Endothelial cell (in vitro differentiated cells): ENCODE results near the gene CMIP. TPM values are rescaled to one million over a fixed set of nuclear protein-coding genes. Genes with fewer than 3 reads are reported as not detected.
"Not testable (repeated sequence)": the region's sequence is repeated elsewhere in the genome, so short reads cannot be mapped to it uniquely, and the experiment has no call there.

Experiments used
- DNase-seq: peaks from one replicate; pipeline ENCODE4 v3.0.0; 2021; ENCODE audit warnings: low spot score
- H3K27ac Mint-ChIP-seq: one replicate; pipeline ENCODE4 v1.8.0; 2021; ENCODE audit warnings: mixed read lengths, inconsistent platforms; ENCODE audit not compliant: unreplicated experiment
- H3K27me3 Mint-ChIP-seq: one replicate; pipeline ENCODE4 v1.8.0; 2021; ENCODE audit warnings: mild to moderate bottlenecking, moderate library complexity, mixed read lengths, inconsistent platforms; ENCODE audit not compliant: unreplicated experiment
- H3K36me3 Mint-ChIP-seq: one replicate; pipeline ENCODE4 v1.8.0; 2021; ENCODE audit warnings: mild to moderate bottlenecking, low read depth, mixed read lengths, inconsistent platforms; ENCODE audit not compliant: unreplicated experiment
- H3K4me1 Mint-ChIP-seq: one replicate; pipeline ENCODE4 v1.8.0; 2021; ENCODE audit warnings: mild to moderate bottlenecking, mixed read lengths, inconsistent platforms; ENCODE audit not compliant: unreplicated experiment
- H3K4me3 Mint-ChIP-seq: one replicate; pipeline ENCODE4 v1.8.0; 2021; ENCODE audit warnings: mild to moderate bottlenecking, mixed read lengths, inconsistent platforms; ENCODE audit not compliant: unreplicated experiment
- H3K9me3 Mint-ChIP-seq: one replicate; pipeline ENCODE4 v1.8.0; 2021; ENCODE audit warnings: mixed read lengths, inconsistent platforms; ENCODE audit not compliant: unreplicated experiment
- CTCF ChIP-seq: fragments of 200-600 bp; sonication (generic); IDR thresholded peaks from one replicate; pipeline ENCODE4 v1.5.0; 2021; ENCODE audit warnings: antibody characterized with exemption; ENCODE audit not compliant: unreplicated experiment
- total RNA-seq: library from RNA; stranded (reverse); fragmentation: NEBNext Ultra II Directional; extraction: Animal tissue kit (Norgen Biotek cat#: 25700); gene quantifications from one replicate; pipeline ENCODE4 v1.2.1, GENCODE V29; 2021; ENCODE audit not compliant: unreplicated experiment

Gene CMIP
- total RNA-seq, 1 donor from 2014 or later: 98.9 TPM

DNA sequence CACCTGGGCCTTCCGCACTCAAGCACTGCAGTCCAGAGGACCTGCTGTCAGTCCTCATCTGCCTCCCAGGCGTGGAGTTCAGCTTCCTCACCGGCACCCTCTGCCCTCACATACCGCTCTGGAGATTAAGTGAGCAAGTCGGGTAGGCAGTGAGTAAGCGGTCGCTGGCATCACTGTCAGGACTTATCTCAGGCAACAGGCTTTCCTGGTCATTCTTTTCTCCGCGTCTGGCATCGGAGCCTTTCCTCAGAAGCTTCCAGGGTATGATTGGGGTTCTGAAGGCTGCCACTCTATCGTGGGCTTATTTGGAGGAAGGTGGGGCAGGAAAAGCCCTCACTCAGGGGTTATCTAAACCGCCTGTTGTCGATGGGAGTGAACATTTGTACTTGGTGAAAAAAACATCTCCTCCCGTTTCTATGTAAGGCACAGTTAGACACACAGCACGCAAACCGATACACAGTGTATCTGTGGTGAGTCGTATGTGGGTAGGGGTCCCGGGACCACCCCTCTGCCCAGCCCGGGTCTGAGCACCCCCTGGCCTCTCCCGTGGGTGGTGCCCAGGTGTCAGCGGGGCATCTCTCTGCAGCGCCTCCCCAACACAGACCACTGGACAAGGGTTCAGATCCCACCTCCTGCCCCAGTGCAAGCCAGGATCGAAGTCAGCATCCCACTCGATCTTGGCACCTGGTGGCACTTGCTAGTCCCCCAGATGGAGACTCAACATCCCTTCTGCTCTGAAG lies 242.0 kb downstream of the CMIP start:
- peak; percentile 34 for DNase-seq
- no peak for TF ChIP-seq CTCF
- Mint-ChIP-seq H3K4me3 (peak overlapping the region; percentile 83), H3K27ac (peak overlapping the region; percentile 30), H3K36me3 (peaks cover 9% of the 10 kb centered on the region), H3K27me3 (peaks cover 7% of the 10 kb centered on the region), H3K4me1 (peaks cover 10% of the 10 kb centered on the region), H3K9me3 (no peaks in the 10 kb centered on the region)

DNA sequence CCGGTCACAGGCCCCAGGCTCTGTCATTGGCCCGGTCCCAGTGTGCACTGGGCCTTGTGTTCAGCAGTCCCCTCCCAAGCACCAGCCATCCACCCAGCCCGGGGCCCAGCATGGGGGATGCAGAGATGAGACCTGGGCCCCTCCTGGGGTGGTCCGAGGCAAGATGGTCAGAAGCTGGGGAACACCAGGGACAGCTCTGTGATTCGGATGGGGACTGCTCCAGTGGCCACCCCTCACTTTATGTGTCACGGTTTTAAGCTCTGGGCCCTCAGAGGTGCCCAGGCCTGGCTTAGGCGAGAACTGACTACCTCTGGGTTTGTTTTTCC lies 242.5 kb downstream of the CMIP start:
- Mint-ChIP-seq H3K4me3 (no peak overlapping the region), H3K4me1 (peaks cover 10% of the 10 kb centered on the region), H3K27me3 (peaks cover 9% of the 10 kb centered on the region), H3K36me3 (peaks cover 14% of the 10 kb centered on the region), H3K27ac (peak overlapping the region; percentile 30), H3K9me3 (no peaks in the 10 kb centered on the region)
- DNase-seq: no peak
- no peak for TF ChIP-seq CTCF

DNA sequence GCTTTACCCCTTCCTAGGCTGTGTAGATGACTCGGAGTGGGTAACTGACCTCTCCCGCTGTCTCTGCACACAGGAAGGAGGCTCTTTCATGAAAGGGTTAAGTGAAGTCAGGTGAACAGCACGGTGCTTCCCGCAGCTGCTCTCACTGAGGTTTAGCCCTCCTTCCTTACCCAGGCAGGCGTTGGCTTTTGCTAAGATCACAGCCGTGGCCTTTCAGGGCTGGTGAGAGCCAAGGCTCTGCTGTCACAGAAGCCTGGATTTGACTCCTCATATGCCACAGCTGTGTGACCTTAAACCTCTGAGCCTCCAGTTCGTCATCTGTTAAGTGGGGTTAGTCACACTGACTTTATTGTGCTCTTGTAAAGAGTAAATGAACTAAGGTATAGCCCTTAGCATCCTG lies 243.6 kb downstream of the CMIP start:
- no peak overlapping the region for H3K4me3 Mint-ChIP-seq
- no peak for DNase-seq
- peaks cover 10% of the 10 kb centered on the region for H3K4me1 Mint-ChIP-seq
- peaks cover 8% of the 10 kb centered on the region for H3K27me3 Mint-ChIP-seq
- no peak for TF ChIP-seq CTCF
- H3K9me3 Mint-ChIP-seq: no peaks in the 10 kb centered on the region
- no peak overlapping the region for H3K27ac Mint-ChIP-seq
- peaks cover 19% of the 10 kb centered on the region for H3K36me3 Mint-ChIP-seq

DNA sequence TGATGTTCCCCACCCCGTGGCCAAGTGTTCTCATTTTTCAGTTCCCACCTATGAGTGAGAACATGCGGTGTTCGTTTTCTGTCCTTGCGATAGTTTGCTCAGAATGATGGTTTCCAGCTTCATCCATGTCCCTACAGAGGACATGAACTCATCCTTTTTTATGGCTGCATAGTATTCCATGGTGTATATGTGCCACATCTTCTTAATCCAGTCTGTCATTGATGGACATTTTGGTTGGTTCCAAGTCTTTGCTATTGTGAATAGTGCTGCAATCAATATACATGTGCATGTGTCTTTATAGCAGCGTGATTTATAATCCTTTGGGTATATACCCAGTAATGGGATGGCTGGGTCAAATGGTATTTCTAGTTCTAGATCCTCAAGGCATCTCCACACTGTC lies 244.2 kb downstream of the CMIP start:
- H3K4me1 Mint-ChIP-seq, DNase-seq, H3K9me3 Mint-ChIP-seq, H3K4me3 Mint-ChIP-seq, H3K27me3 Mint-ChIP-seq, H3K27ac Mint-ChIP-seq: not testable (repeated sequence)
- peaks cover 20% of the 10 kb centered on the region for H3K36me3 Mint-ChIP-seq

DNA sequence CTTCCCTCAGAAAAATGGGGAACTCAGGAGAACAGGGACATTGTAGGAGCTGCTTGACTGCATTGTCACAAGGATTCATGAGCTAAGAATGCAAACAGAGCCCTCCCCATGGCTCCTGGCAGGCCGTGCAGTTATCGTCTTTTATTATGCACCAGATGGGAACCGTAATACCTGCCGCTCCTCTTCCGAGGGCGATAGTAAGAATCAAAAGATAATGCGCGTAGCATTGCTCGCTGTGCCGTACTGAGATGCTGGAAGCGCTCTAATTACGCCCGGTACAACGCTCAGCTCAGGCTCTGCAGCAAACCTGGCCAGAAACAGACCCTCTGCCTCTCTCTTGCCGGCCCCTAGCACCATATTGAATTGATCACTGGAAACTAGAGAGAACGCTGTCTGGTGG lies 247.4 kb downstream of the CMIP start:
- H3K4me1 Mint-ChIP-seq: peaks cover 21% of the 10 kb centered on the region
- H3K27ac Mint-ChIP-seq: no peak overlapping the region
- DNase-seq: no peak
- H3K9me3 Mint-ChIP-seq: no peaks in the 10 kb centered on the region
- peaks cover 38% of the 10 kb centered on the region for H3K36me3 Mint-ChIP-seq
- H3K4me3 Mint-ChIP-seq: peak overlapping the region; percentile 42
- TF ChIP-seq CTCF: no peak
- peaks cover 7% of the 10 kb centered on the region for H3K27me3 Mint-ChIP-seq
